ENCODE data around the gene ZNF821. TPM values are rescaled to one million over a fixed set of nuclear protein-coding genes. Genes with fewer than 3 reads are reported as not detected.

ZNF821 gene
- polyA plus RNA-seq, 1 experiment, result 6.3 TPM

GRCh38 chr16:71854369-71854948 is 29.5 kb downstream of the ZNF821 start:
- ChIA-PET POLR2A (no interaction called here), CTCF (interaction anchor here (4.5 kb wide), 1 partner anchor 28 kb away, joined by 15 read pairs; the partner anchor contains the start of gene ZNF821)
- no peaks in the 10 kb centered on the region for H3K27me3 ChIP-seq (ENCODE audit: control insufficient read depth, insufficient read depth, low read length)
- H3K4me3 ChIP-seq (ENCODE audit: low read depth, low read length), result no peak overlapping the region
- no peak overlapping the region for H3K27ac ChIP-seq (ENCODE audit: low read depth, low read length)
- no peaks in the 10 kb centered on the region for H3K9me3 ChIP-seq (ENCODE audit: control insufficient read depth, insufficient read depth, low read length)
- no peak for TF ChIP-seq CTCF (IDR thresholded peaks at IDR 0.05; ENCODE audit: low read depth, low read length)
- DNase-seq (ENCODE audit: low read depth, low spot score), result no peak

- no peak overlapping the region for H3K4me3 ChIP-seq (ENCODE audit: low read depth, low read length)
- no peak for TF ChIP-seq CTCF (IDR thresholded peaks at IDR 0.05; ENCODE audit: low read depth, low read length)
- H3K27me3 ChIP-seq (ENCODE audit: control insufficient read depth, insufficient read depth, low read length), result no peaks in the 10 kb centered on the region
- no peak for DNase-seq (ENCODE audit: low read depth, low spot score)
- CTCF ChIA-PET, result interaction anchor here (0.6 to 4.5 kb wide), 2 partner anchors 29 to 113 kb away, joined by 4 to 15 read pairs; partner anchors contain the start of gene ZNF821
- H3K27ac ChIP-seq (ENCODE audit: low read depth, low read length), result no peak overlapping the region
- POLR2A ChIA-PET, result no interaction called here
- no peaks in the 10 kb centered on the region for H3K9me3 ChIP-seq (ENCODE audit: control insufficient read depth, insufficient read depth, low read length)
Observed at GRCh38 chr16:71853413-71853812, 30.6 kb downstream of the ZNF821 start.

GRCh38 chr16:71852561-71852960 is 31.4 kb downstream of the ZNF821 start:
- Histone ChIP-seq H3K9me3 (ENCODE audit: control insufficient read depth, insufficient read depth, low read length) (no peaks in the 10 kb centered on the region), H3K27ac (ENCODE audit: low read depth, low read length) (no peak overlapping the region), H3K4me3 (ENCODE audit: low read depth, low read length) (no peak overlapping the region), H3K27me3 (ENCODE audit: control insufficient read depth, insufficient read depth, low read length) (no peaks in the 10 kb centered on the region)
- TF ChIP-seq CTCF (IDR thresholded peaks at IDR 0.05; ENCODE audit: low read depth, low read length), result no peak
- DNase-seq (ENCODE audit: low read depth, low spot score), result no peak
- ChIA-PET CTCF (interaction anchor here (4.5 kb wide), 1 partner anchor 30 kb away, joined by 15 read pairs; the partner anchor contains the start of gene ZNF821), POLR2A (no interaction called here)

GRCh38 chr16:71852158-71852557 is 31.8 kb downstream of the ZNF821 start:
- Histone ChIP-seq H3K27ac (ENCODE audit: low read depth, low read length) (no peak overlapping the region), H3K27me3 (ENCODE audit: control insufficient read depth, insufficient read depth, low read length) (no peaks in the 10 kb centered on the region), H3K4me3 (ENCODE audit: low read depth, low read length) (no peak overlapping the region), H3K9me3 (ENCODE audit: control insufficient read depth, insufficient read depth, low read length) (no peaks in the 10 kb centered on the region)
- POLR2A ChIA-PET, result no interaction called here
- TF ChIP-seq CTCF (IDR thresholded peaks at IDR 0.05; ENCODE audit: low read depth, low read length), result no peak
- DNase-seq (ENCODE audit: low read depth, low spot score), result no peak
- CTCF ChIA-PET, result interaction anchor here (4.5 kb wide), 1 partner anchor 31 kb away, joined by 15 read pairs; the partner anchor contains the start of gene ZNF821

- CTCF ChIA-PET, result interaction anchor here (4.5 kb wide), 1 partner anchor 31 kb away, joined by 15 read pairs; the partner anchor contains the start of gene ZNF821
Observed at GRCh38 chr16:71851746-71852145, 32.2 kb downstream of the ZNF821 start.

More at GRCh38 chr16:71851746-71852145, 32.2 kb downstream of the ZNF821 start:
- H3K27me3 ChIP-seq (ENCODE audit: control insufficient read depth, insufficient read depth, low read length), result no peaks in the 10 kb centered on the region
- H3K9me3 ChIP-seq (ENCODE audit: control insufficient read depth, insufficient read depth, low read length), result no peaks in the 10 kb centered on the region
- no peak overlapping the region for H3K4me3 ChIP-seq (ENCODE audit: low read depth, low read length)
- TF ChIP-seq CTCF (IDR thresholded peaks at IDR 0.05; ENCODE audit: low read depth, low read length), result no peak
- DNase-seq (ENCODE audit: low read depth, low spot score), result no peak
- no peak overlapping the region for H3K27ac ChIP-seq (ENCODE audit: low read depth, low read length)
- POLR2A ChIA-PET, result no interaction called here

Measured in AG04450 (cell line).